GM19455 (cell line): ENCODE data around the gene NRIP2.

Experiments
- ATAC-seq: cut with Tn5 transposase; IDR thresholded peaks from one replicate; pipeline ENCODE4 v1.9.1; 2021; ENCODE audit not compliant: unreplicated experiment

The NRIP2 gene

GRCh38 chr12:2811801-2812200 lies 23.0 kb downstream of the NRIP2 start:
- ATAC-seq, result no peak

GRCh38 chr12:2806700-2807099 lies 28.1 kb downstream of the NRIP2 start:
- no peak for ATAC-seq

DNA sequence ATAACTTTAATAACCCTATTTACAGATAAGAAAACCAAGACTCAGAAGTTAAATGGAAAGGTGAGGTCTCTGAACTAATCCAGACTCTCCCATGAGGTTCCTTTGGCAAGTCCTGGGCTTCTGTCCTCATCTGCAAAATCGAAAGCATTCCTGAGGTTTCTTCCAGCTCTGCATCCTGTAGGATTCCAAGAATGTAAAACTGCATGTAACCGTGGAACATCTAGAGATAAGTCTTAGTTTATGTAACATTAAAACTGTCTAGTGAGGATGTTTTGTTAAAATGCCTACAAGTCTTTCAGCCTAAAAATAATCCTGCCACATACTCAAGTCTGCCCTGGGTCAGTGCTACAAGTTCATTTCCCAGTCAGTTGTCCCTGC lies 29.7 kb downstream of the NRIP2 start:
- no peak for ATAC-seq

DNA sequence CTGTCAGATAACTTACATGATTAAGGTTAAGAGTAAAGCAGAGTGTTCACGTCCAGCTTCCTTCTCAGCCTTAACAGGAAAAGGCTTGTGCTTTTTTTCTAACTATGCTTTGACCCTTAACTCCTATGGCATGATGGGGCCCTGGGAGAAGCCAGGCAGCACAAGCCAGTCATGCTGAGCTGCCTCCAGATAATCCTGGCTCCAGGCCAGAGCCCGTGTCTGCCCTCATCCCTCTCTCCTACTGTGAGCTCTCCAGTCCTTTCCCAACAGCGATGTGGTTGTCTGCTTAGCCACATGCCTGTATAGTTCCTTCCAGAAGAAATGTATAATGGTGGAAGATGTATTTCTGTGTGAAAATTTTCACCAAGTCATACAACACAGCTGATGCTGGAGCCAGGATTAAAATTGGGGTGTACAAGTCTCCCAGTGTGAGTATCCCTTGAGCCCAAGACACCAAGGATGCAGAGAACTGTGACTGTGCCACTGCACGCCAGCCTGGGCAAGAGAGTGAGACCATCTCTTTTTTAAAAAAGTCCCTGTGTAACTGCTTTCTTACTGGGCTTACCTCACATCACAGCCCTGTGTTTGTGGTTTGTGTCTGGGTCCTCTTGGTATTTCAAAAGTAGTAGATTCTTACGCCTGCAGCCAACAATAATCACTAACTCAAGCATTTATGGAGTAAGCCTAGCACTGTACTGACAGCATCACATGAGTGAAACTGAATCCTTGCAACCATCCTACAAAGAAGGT lies 30.3 kb downstream of the NRIP2 start:
- ATAC-seq, result no peak

- no peak for ATAC-seq
Observed at GRCh38 chr12:2803635-2804392, 31.0 kb downstream of the NRIP2 start.

DNA sequence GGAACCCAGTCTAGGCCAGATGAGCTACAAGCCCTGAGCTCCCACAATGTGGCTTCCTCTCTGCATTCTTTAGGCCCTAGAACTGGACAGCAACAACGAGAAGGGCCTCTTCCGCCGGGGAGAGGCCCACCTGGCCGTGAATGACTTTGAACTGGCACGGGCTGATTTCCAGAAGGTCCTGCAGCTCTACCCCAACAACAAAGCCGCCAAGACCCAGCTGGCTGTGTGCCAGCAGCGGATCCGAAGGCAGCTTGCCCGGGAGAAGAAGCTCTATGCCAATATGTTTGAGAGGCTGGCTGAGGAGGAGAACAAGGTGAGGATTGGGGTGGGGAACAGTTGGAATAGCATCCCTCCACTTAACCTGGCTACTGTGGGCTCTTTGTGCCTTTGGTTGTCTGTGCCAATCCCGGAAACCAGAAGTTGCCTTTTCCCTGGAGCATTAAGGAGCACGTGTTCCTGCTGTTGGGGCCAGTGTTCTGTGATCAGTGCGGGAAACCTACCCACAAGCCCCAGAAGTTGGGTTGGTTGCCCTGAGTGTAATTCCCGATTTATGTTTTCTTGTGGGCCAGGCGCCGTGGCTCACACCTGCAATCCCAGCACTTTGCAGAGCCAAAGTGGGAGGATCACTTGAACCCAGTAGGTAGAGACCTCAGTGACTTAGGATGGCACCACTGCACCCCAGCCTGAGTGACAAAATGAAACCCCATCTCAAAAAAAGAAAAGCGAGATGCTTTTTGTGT lies 33.6 kb downstream of the NRIP2 start:
- ATAC-seq, result no peak

GRCh38 chr12:2800046-2800570 lies 34.7 kb downstream of the NRIP2 start:
- ATAC-seq, result no peak

DNA sequence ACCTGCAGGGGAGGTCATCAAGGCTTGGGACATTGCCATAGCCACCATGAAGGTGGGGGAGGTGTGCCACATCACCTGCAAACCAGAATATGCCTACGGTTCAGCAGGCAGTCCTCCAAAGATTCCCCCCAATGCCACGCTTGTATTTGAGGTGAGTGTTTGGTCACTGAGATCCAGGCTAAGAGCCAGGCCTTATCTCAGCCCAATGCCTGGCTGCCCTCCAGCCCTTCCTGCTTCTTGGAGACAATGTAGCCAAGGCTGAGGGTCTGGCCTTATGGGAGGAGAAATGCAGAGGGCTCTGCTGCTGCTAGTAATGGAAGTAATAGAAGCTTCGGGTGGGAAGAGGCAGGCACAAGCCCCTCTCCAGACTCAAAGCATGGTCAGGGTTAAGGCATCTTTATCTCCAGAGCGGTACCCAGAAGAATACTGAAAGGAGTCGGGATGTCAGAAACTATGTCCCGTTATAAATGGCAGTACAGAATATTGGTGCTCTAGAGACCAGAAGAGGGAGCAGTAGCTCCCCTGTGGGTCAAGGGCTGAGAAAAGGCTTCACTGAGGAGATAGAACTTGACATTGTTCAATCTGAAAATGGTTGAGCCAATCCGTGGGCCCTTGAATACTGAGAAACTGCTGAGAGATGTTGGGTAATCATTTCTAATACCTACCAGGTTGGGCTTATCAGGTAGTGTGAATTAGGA lies 37.0 kb downstream of the NRIP2 start:
- ATAC-seq, result no peak

DNA sequence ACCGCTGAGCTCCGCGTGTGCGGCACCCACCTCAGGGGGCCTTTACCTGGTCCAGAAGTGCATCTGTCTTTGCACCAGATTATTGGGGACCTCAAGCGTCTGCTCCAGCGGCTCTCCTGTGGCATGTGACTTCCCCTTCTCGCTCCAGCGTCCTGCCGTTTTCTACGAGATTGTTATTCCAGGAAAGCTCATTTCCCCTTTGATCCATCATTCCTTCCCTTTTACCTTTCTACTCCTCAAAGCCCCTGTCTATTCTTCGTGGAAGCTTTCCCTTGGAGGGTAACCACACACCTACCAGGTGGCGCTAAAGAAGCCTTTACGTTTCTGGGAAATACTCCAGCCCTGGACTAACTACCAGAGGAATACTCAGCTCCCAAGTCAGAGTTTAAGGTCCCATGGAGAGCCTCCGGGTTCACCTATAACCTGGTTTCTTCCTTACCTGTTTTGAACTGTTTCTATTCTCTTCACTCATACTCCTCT lies 38.6 kb downstream of the NRIP2 start:
- ATAC-seq, result no peak

DNA sequence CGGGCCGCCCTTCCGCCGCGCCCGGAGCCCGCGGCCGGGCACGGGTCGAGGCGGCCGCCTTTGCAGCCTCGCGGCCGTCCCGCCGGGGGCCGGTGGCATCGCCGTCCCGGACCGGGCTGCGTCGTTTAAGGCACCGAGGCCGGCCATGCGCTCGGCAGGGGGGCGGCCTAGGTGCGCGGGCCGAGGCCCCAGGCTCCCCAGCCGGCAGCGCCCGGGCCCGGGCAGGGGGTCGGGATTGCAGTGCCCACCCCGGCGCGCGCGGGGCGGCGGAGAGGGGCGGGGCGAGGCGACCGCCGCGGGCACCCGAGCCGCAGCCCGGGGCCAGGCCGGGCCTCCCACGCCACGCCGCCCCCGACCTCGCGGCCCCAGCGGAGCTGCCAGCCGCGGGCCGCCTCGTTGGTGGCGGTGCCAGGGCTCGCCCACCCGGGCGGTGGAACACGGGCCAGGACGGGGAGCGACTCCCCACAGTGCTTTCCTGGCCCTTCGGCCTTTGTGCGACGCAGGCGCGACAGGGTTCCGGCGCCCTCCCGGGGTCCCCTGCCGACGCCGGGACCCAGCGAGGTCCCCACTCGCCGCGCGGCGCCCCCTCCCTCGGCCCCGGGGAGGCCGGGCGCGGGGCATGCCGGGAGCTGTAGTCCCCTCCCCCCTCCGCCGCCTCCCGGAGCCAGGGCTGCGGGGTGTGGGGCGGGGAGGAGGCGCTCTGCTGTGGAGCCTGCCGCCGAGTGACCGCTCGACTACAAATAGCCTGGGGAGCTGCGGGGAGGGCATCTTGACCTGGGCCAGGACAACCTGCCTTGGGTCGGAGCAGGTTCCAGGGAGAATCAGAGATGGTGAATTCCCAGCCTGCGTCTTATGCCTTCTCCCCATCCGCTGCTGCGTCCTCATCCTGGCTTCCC lies 39.3 kb downstream of the NRIP2 start:
- peak; percentile 63 for ATAC-seq

- ATAC-seq, result peak; percentile 81
Observed at GRCh38 chr12:2794736-2795289, 40.0 kb downstream of the NRIP2 start, which contains the start of gene FKBP4. TSS of gene FKBP4 (plus strand) at chr12:2794970. CDS start at chr12:2795140, 170 bp downstream.

GRCh38 chr12:2794191-2794735 lies 40.6 kb downstream of the NRIP2 start:
- peak; percentile 10 for ATAC-seq

GRCh38 chr12:2793561-2793960 lies 41.3 kb downstream of the NRIP2 start:
- ATAC-seq, result no peak

GRCh38 chr12:2792671-2793500 lies 41.9 kb downstream of the NRIP2 start:
- ATAC-seq, result no peak

DNA sequence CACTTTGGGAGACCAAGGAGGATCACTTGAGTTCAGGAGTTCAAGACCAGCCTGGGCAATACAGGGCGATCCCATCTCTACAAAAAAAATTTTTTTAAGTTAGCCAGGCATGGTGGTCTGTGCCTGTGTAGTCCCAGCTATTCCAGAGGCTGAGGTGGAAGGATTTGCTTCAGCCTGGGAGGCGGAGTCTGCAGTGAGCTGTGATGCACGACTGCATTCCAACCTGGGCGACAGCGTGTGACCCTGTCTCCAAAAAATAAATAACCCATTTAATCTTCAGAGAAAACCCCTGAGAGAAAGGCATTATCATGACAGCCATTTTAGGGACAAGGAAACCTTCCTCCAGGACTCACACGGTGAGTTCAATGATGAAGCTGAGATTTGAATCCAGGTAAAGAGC lies 43.7 kb downstream of the NRIP2 start:
- ATAC-seq, result no peak

DNA sequence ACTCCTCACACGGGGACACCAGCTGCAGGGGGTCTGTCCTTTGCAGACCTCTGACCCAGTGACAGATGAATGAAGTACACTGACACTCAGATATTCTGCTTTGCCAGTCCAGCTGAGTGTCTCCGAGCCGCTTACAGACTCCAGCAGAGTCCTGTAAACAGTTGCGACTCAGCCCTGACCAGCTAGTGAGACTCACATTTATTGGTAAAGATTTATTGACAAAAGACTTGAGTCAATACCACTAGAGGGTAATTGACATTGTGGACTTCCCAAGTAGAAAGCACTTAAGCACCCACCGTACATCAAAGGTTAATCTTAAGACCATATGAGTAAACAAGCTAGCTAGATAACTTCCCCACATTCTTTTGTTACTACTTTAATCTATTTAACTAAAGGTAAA lies 49.8 kb downstream of the NRIP2 start:
- no peak for ATAC-seq

DNA sequence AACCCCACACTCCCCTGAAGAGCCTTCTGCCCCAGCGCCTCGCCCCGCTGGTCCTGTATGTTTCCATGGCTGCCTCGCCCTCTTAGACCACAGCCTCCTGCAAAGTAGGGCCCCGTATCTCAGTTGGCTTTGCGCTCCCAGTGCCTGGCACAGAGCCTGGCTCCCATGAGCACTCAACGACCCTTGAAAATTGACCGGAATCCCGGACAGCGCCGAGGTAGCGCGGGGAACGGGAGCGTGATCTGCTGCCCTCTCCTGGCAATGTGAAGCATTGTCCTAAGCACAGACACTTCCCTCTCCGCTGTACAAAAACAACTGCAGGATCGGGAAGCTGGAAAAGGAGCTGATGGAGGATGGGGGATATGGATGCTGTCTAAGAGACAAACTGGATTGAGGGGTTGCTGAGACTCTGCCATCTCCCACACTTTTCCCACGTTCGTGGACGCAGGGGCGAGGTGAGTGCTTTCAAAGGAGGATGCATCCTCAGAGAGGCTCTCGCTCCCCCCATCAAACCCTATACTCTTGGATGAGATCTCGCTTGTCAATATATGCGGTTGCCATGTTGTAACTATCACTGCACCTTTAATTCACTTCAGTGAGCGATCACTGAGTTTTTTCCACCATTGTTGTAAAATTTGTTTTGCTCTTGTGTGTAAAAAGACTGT lies 50.8 kb downstream of the NRIP2 start:
- ATAC-seq, result no peak

DNA sequence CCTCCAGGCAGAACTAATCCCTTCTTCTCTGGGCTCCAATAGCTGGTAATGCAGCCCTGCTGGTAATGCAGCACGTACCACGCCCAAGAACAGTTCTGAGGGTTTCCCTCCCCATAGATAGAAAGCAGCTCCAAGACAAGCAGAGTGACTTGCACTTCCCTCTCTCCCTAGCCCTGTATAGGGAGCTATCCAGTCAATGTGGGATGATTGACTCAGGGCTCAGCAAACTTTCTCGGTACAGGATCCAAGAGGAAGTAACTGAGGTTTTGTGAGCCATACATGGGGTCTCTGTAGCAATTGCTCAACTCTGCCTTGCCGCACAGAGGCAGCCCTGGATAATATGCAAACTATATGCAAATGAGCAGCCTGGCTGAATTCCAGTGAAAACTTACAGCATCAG lies 55.6 kb downstream of the NRIP2 start:
- ATAC-seq, result no peak
